Measurements from ENCODE around the gene APOA4. TPM values are rescaled to one million over a fixed set of nuclear protein-coding genes. Genes with fewer than 3 reads are reported as not detected.

The APOA4 gene
- total and polyA plus RNA-seq, 2 of the 13 experiments (the other 11 are each of a cell fraction or from before 2014, with no cell fraction given), result 3.8 to 7.2 TPM

DNA sequence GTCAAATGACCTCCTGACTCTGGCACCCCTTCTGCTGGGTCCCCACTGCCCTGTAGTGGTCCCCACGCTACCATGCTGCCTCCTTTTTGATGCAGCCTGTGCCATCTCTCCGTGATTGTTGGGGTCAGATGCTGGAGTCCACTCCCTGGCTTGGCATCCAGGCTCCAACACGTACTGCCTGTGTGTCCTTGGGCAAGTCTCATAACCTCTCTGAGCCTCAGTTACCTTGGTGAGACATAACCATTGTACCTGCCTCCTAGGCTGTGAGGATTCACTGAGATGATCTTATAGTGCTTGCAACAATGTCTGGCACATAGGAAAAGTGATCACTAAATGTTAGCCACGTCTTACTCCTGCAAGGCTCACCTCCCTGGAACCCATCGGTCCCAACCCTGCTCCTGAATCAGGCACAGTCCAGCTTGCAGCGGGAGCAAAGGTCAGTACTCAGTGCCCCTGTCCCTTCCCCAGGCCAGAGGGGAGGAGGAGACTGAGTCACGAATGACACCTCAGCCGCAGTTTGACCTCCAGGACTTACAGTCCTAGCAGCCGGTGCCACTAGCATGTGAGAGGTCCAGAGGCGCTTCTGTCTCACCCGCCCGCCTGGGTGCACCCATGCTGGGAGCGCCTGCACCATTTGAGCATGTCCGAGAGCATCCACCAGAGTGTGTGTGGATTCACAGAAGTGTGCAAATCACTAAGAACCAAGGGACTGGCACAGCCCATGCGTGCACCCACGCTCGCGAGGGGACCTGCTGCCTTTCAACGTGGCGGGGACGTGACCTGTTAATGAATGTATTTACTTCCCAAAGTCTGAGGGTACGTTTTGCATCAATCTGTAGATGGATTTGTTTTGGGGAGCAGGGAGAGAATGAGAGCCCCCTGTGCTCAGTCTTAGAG, 3.0 kb upstream of the APOA4 start (continued):
- TF ChIP-seq, protein P1, sequence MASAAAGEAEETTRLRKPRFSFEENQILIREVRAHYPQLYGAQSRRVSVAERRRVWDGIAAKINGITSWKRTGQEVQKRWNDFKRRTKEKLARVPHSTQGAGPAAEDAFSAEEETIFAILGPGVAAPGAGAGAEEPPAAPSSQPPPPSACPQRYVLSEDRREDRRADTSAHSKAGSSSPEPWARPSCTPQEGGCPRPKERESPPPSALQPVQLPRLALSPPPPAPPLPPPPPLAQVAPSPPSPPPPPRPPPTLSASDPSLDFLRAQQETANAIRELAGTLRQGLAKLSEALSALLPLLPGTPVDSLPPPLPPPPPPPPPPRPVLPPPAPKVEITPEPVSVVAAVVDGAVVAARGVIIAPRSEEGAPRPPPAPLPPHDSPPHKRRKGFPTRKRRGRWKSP (CRISPR knock-in tag; IDR thresholded peaks at IDR 0.05), result 0 out of 2 replicates have a peak, but pooled peaks have one; percentile 3

GRCh38 chr11:116825434-116825833, 2.3 kb upstream of the APOA4 start:
- Histone ChIP-seq H3K4me3 (replicated peaks in 1 of 3; ENCODE audit: insufficient read depth in 1 of 3, low read depth in 2 of 3, low read length in 3 of 3) (peak overlapping the region in 1 of 3 experiments; percentile 59; a peak in 1 of 6 replicates), H3K79me2 (ENCODE audit: insufficient read depth, low read length) (peaks cover 8% of the 10 kb centered on the region), H3K4me1 (ENCODE audit: insufficient read depth, low read length) (peaks cover 85% of the 10 kb centered on the region), H3K4me2 (ENCODE audit: low read depth, low read length) (peak overlapping the region; percentile 81), H2AFZ (ENCODE audit: low read length) (no peak overlapping the region), H3K9ac (ENCODE audit: insufficient read depth, low read depth, low read length) (peak overlapping the region; percentile 60; the same call in 1 of the 2 replicates), H3K27me3 (ENCODE audit: control insufficient read depth in 1 of 2, insufficient read depth in 2 of 2, low read length in 2 of 2) (no peaks in the 10 kb centered on the region), H3K27ac (ENCODE audit: extremely low read length, insufficient read depth, low read length) (peak overlapping the region; percentile 85), H3K36me3 (replicated peaks in 1 of 2; ENCODE audit: control insufficient read depth in 1 of 2, insufficient read depth in 2 of 2, low read length in 2 of 2) (no peaks in the 10 kb centered on the region), H4K20me1 (ENCODE audit: insufficient read depth, low read length) (no peaks in the 10 kb centered on the region), H3K9me3 (ENCODE audit: low read length) (no peaks in the 10 kb centered on the region)
- WGBS (ENCODE audit: low lambda C conversion rate), result 0% methylated on average over 3 of the region's 5 CpGs
- POLR2A ChIA-PET, result interaction anchor here (5.6 to 18.4 kb wide), 5 partner anchors 9 to 32 kb away, joined by 67 to 1365 read pairs (median 361); partner anchors contain the start of genes APOA1, APOA5 and ZPR1
- peak; percentile 35 for ATAC-seq
- BruUV-seq (replicated peaks), result no TSS peak
- DNase-seq (ENCODE audit: low spot score), result peak; percentile 69
- in situ Hi-C loops (cut with HindIII; ENCODE audit: extremely low pct_ligation_motif_present, low pct_unique_long_range_greater_than_20kb), result no loop called here
- intact Hi-C loops (cut with micrococcal nuclease; ENCODE audit: unreplicated experiment), result no loop called here
- CTCF ChIA-PET (ENCODE audit: low intra/inter-chr PET ratio, low total read pairs), result interaction anchor here (3.1 kb wide), 1 partner anchor 34 kb away, joined by 21 read pairs; the partner anchor contains the start of gene APOA5
- peak; percentile 81 for FAIRE-seq
- TF ChIP-seq MXD1 (CRISPR knock-in tag; IDR thresholded peaks at IDR 0.05) (no peak), NFYB (CRISPR knock-in tag; IDR thresholded peaks at IDR 0.05) (peak; percentile 56; the same call in 1 of the 2 replicates), MXD4 (CRISPR knock-in tag; IDR thresholded peaks at IDR 0.05) (peak; percentile 35; the same call in 1 of the 2 replicates), ZNF263 (CRISPR knock-in tag; IDR thresholded peaks at IDR 0.05) (0 out of 2 replicates have a peak, but pooled peaks have one; percentile 0), RFX5 (IDR thresholded peaks at IDR 0.05; ENCODE audit: low read depth, low read length) (peak; percentile 93), ZNF660 (CRISPR knock-in tag; IDR thresholded peaks at IDR 0.05; ENCODE audit: borderline replicate concordance, low read depth) (0 out of 2 replicates have a peak, but pooled peaks have one; percentile 45), PITX1 (CRISPR knock-in tag; IDR thresholded peaks at IDR 0.05) (peak; percentile 28; the same call in 1 of the 2 replicates), JUND (CRISPR knock-in tag; IDR thresholded peaks at IDR 0.05) (peak; percentile 45; the same call in 1 of the 2 replicates), ZNF292 (CRISPR knock-in tag; IDR thresholded peaks at IDR 0.05; ENCODE audit: borderline replicate concordance, low read depth) (0 out of 2 replicates have a peak, but pooled peaks have one; percentile 8), POLR2AphosphoS5 (IDR thresholded peaks at IDR 0.05; ENCODE audit: low read depth, low read length) (peak; percentile 35; the same call in 1 of the 2 replicates), MIER3 (CRISPR knock-in tag; IDR thresholded peaks at IDR 0.05; ENCODE audit: borderline replicate concordance) (no peak), IRX3 (CRISPR knock-in tag; IDR thresholded peaks at IDR 0.05; ENCODE audit: borderline replicate concordance, low read depth) (no peak), CREM (IDR thresholded peaks at IDR 0.05) (peak; percentile 45; the same call in 1 of the 2 replicates), CREM (CRISPR knock-in tag; IDR thresholded peaks at IDR 0.05) (no peak), RAD21 (CRISPR knock-in tag; IDR thresholded peaks at IDR 0.05) (peak; percentile 61; the same call in 1 of the 2 replicates), NFYC (CRISPR knock-in tag; IDR thresholded peaks at IDR 0.05) (peak; percentile 64)
- TF ChIP-seq, protein P2, sequence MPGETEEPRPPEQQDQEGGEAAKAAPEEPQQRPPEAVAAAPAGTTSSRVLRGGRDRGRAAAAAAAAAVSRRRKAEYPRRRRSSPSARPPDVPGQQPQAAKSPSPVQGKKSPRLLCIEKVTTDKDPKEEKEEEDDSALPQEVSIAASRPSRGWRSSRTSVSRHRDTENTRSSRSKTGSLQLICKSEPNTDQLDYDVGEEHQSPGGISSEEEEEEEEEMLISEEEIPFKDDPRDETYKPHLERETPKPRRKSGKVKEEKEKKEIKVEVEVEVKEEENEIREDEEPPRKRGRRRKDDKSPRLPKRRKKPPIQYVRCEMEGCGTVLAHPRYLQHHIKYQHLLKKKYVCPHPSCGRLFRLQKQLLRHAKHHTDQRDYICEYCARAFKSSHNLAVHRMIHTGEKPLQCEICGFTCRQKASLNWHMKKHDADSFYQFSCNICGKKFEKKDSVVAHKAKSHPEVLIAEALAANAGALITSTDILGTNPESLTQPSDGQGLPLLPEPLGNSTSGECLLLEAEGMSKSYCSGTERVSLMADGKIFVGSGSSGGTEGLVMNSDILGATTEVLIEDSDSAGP (CRISPR knock-in tag; IDR thresholded peaks at IDR 0.05; ENCODE audit: borderline replicate concordance), result 0 out of 2 replicates have a peak, but pooled peaks have one; percentile 3

Measured in HepG2 (cell line).